ENCODE data around the gene PCK1. TPM values are rescaled to one million over a fixed set of nuclear protein-coding genes. Genes with fewer than 3 reads are reported as not detected.

PCK1 gene
- total and polyA plus RNA-seq, 2 donors (not counting 3 experiments of a cell fraction or from before 2014, with no cell fraction given): not detected

- no peak for FAIRE-seq
- no peaks in the 10 kb centered on the region for H3K36me3 ChIP-seq (ENCODE audit: control insufficient read depth in 2 of 2, extremely low read depth in 1 of 2, insufficient read depth in 2 of 2, low read length in 2 of 2)
Measured at GRCh38 chr20:57587278-57587988, 26.5 kb downstream of the PCK1 start.

More at GRCh38 chr20:57587278-57587988, 26.5 kb downstream of the PCK1 start:
- Histone ChIP-seq H3K4me3 (replicated peaks in 1 of 3; ENCODE audit: insufficient read depth in 1 of 3, low read depth in 1 of 3, low read length in 3 of 3) (no peak overlapping the region), H3K9me1 (replicated peaks; ENCODE audit: control insufficient read depth, extremely low read depth, insufficient read depth, low read length) (no peaks in the 10 kb centered on the region), H3K9ac (replicated peaks; ENCODE audit: extremely low read depth, insufficient read depth, low read length) (no peak overlapping the region), H3K4me1 (ENCODE audit: control insufficient read depth, extremely low read depth, insufficient read depth, low read length) (no peaks in the 10 kb centered on the region), H3K79me2 (ENCODE audit: control insufficient read depth, insufficient read depth, low read length) (no peaks in the 10 kb centered on the region), H3K4me2 (ENCODE audit: insufficient read depth, low read length) (no peak overlapping the region), H4K20me1 (replicated peaks; ENCODE audit: control insufficient read depth, extremely low read depth, insufficient read depth, low read length) (no peaks in the 10 kb centered on the region), H2AFZ (ENCODE audit: low read depth, low read length) (no peak overlapping the region), H3K27me3 (ENCODE audit: control insufficient read depth in 2 of 2, insufficient read depth in 2 of 2, low read length in 2 of 2) (no peaks in the 10 kb centered on the region), H3K9me3 (replicated peaks; ENCODE audit: control insufficient read depth, insufficient read depth, low read length) (no peaks in the 10 kb centered on the region), H3K27ac (ENCODE audit: insufficient read depth, low read depth, low read length) (no peak overlapping the region)
- no peak for TF ChIP-seq EZH2 (IDR thresholded peaks at IDR 0.05; ENCODE audit: borderline replicate concordance, low read depth, low read length, severe bottlenecking)
- no peak for TF ChIP-seq POLR2AphosphoS5 (IDR thresholded peaks at IDR 0.05; ENCODE audit: insufficient read depth, low read depth, low read length)
- TF ChIP-seq JUN (IDR thresholded peaks at IDR 0.05; ENCODE audit: borderline replicate concordance, insufficient read depth, insufficient read length, low read depth): no peak
- no peak for TF ChIP-seq MAX (IDR thresholded peaks at IDR 0.05; ENCODE audit: insufficient read depth, insufficient read length)
- no peak for TF ChIP-seq CTCF (IDR thresholded peaks at IDR 0.05; ENCODE audit: extremely low read depth in 1 of 2, insufficient read depth in 1 of 2, low read depth in 1 of 2, low read length in 2 of 2)
- TF ChIP-seq POLR2A (IDR thresholded peaks at IDR 0.05; ENCODE audit: low read depth, low read length): no peak
- no peak for TF ChIP-seq GATA2 (IDR thresholded peaks at IDR 0.05; ENCODE audit: insufficient read depth, insufficient read length, low read depth, low read length)
- intact Hi-C loops (cut with micrococcal nuclease): no loop called here
- dilution Hi-C loops (cut with MboI; ENCODE audit: extremely low pct_ligation_motif_present, low sequenced_read_pairs): no loop called here
- DNase-seq (ENCODE audit: low read depth, low spot score): no peak
- POLR2A ChIA-PET: no interaction called here
- no TSS peak for BruUV-seq (replicated peaks)
- CTCF ChIA-PET: interaction anchor here (1.3 to 1.6 kb wide), 3 partner anchors 49 to 74 kb away, joined by 4 to 5 read pairs (median 5); no protein-coding TSS in a partner anchor

Measured in endothelial cell of umbilical vein (primary cell).